COR-L47 (cell line): ENCODE measurements around the gene SLC38A6.

Source experiments
- DNase-seq: peaks from one replicate; lab custom pipeline; 2025; lab: John Stamatoyannopoulos, UW

The SLC38A6 gene

GRCh38 chr14:60977847-60978246 is 3.2 kb upstream of the SLC38A6 start:
- peak; percentile 2 for DNase-seq

GRCh38 chr14:60981633-60982455 is 799 bp downstream of the SLC38A6 start:
- no peak for DNase-seq

GRCh38 chr14:60984196-60984595 is 3.2 kb downstream of the SLC38A6 start:
- DNase-seq = no peak

- DNase-seq = no peak
Measured at GRCh38 chr14:60986500-60986899, 5.5 kb downstream of the SLC38A6 start.

GRCh38 chr14:60989599-60989998 is 8.6 kb downstream of the SLC38A6 start:
- no peak for DNase-seq

GRCh38 chr14:60998617-60999016 is 17.6 kb downstream of the SLC38A6 start:
- no peak for DNase-seq

- DNase-seq = no peak
Measured at GRCh38 chr14:60999536-60999935, 18.5 kb downstream of the SLC38A6 start.

GRCh38 chr14:61003571-61003970 is 22.5 kb downstream of the SLC38A6 start:
- DNase-seq = no peak

GRCh38 chr14:61019537-61019936 is 38.5 kb downstream of the SLC38A6 start:
- no peak for DNase-seq

GRCh38 chr14:61025251-61026223 is 44.5 kb downstream of the SLC38A6 start:
- peak; percentile 43 for DNase-seq

- no peak for DNase-seq
Measured at GRCh38 chr14:61026526-61026925, 45.5 kb downstream of the SLC38A6 start.

GRCh38 chr14:61031026-61031425 is 50.0 kb downstream of the SLC38A6 start:
- no peak for DNase-seq

GRCh38 chr14:61033054-61033453 is 52.0 kb downstream of the SLC38A6 start:
- no peak for DNase-seq

- no peak for DNase-seq
Measured at GRCh38 chr14:61033855-61034254, 52.8 kb downstream of the SLC38A6 start.

- DNase-seq = no peak
Measured at GRCh38 chr14:61034416-61035120, 53.5 kb downstream of the SLC38A6 start.

GRCh38 chr14:61037215-61037614 is 56.2 kb downstream of the SLC38A6 start:
- DNase-seq = no peak

- DNase-seq = no peak
Measured at GRCh38 chr14:61041704-61042103, 60.7 kb downstream of the SLC38A6 start.

- DNase-seq = peak; percentile 55
Measured at GRCh38 chr14:61042220-61042619, 61.2 kb downstream of the SLC38A6 start.

- DNase-seq = no peak
Measured at GRCh38 chr14:61043506-61043905, 62.5 kb downstream of the SLC38A6 start.

GRCh38 chr14:61047021-61047420 is 66.0 kb downstream of the SLC38A6 start:
- no peak for DNase-seq

- no peak for DNase-seq
Measured at GRCh38 chr14:61048640-61049039, 67.6 kb downstream of the SLC38A6 start.

GRCh38 chr14:61050417-61050816 is 69.4 kb downstream of the SLC38A6 start:
- DNase-seq = no peak
